GM12878 (cell line): ENCODE results near the gene REV3L. TPM values are rescaled to one million over a fixed set of nuclear protein-coding genes. Genes with fewer than 3 reads are reported as not detected.

Experiments
- ATAC-seq: fragments of 200-7000 bp; cut with Tn5 transposase; 3 replicates; pipeline ENCODE4 v1.9.1; 2020; ENCODE audit warnings: mild to moderate bottlenecking, moderate library complexity
- BruUV-seq: library from RNA; stranded (reverse); fragments of 400-500 nt; replicated peaks from 2 replicates; lab custom pipeline; 2021; lab: Mats Ljungman, UMichigan
- CTCF ChIA-PET: fragments of 300-600 bp; sonication (Branson Sonifier 250); formaldehyde crosslinking; extraction: SDS; loops from one replicate; lab custom pipeline; 2021; ENCODE audit warnings: inconsistent platforms; lab: Yijun Ruan, JAX
- POLR2A ChIA-PET: fragments of 350-600 bp; formaldehyde crosslinking; extraction: SDS; loops from one replicate; lab custom pipeline; 2021; ENCODE audit warnings: inconsistent platforms; lab: Charles Lee
- RAD21 ChIA-PET: fragments of 300-600 bp; sonication (Branson Sonifier 250); formaldehyde crosslinking; loops from one replicate; lab custom pipeline; 2023; ENCODE audit warnings: antibody characterized with exemption; ENCODE audit not compliant: unreplicated experiment; lab: Charles Lee
- SMC1A ChIA-PET: fragments of 300-600 bp; sonication (Branson Sonifier 250); formaldehyde crosslinking; loops from one replicate; lab custom pipeline; 2023; ENCODE audit not compliant: unreplicated experiment, uncharacterized antibody; lab: Charles Lee
- DNase-seq: peaks from one replicate; pipeline ENCODE4 v3.0.0-alpha.2; 2011; ENCODE audit warnings: low read depth, low spot score
- FAIRE-seq: peaks from 3 replicates; lab custom pipeline; 2011; peaks lifted over from hg19 to GRCh38; lab: Jason Lieb, UNC
- H2AFZ ChIP-seq: 2 replicates; pipeline ENCODE4 v1.6.0; 2011; ENCODE audit warnings: low read depth, low read length, control low read depth; ENCODE audit not compliant: control insufficient read depth
- H3K27ac ChIP-seq: 2 replicates; pipeline ENCODE4 v1.5.1; 2011; ENCODE audit warnings: control low read depth; ENCODE audit not compliant: control insufficient read depth, insufficient read depth
- H3K27me3 ChIP-seq, 2 experiments: replicated peaks in 1 of 2; 2 replicates each; pipeline versions ENCODE4 v1.6.0 to v1.6.1; 2011; ENCODE audit warnings: low read length in 1 of 2; ENCODE audit not compliant: control insufficient read depth in 2 of 2, insufficient read depth in 2 of 2
- H3K36me3 ChIP-seq, 2 experiments: 2 replicates each; pipeline ENCODE4 v1.5.1; 2011; ENCODE audit warnings: low read length in 1 of 2; ENCODE audit not compliant: control insufficient read depth in 2 of 2, insufficient read depth in 2 of 2
- H3K4me1 ChIP-seq: 2 replicates; pipeline ENCODE4 v1.6.1; 2011; ENCODE audit warnings: mild to moderate bottlenecking, low read length, moderate library complexity, mixed read lengths; ENCODE audit not compliant: control insufficient read depth, insufficient read depth
- H3K4me2 ChIP-seq: 2 replicates; pipeline ENCODE4 v1.6.0; 2011; ENCODE audit warnings: control low read depth; ENCODE audit not compliant: control insufficient read depth, insufficient read depth
- H3K4me3 ChIP-seq: fragments of 200-600 bp; sonication (generic); 2 replicates; pipeline ENCODE4 v1.5.1; 2016
- H3K79me2 ChIP-seq: 2 replicates; pipeline ENCODE4 v1.6.0; 2011; ENCODE audit warnings: low read length; ENCODE audit not compliant: control insufficient read depth, insufficient read depth
- H3K9ac ChIP-seq: 2 replicates; pipeline ENCODE4 v1.8.0; 2011; ENCODE audit warnings: low read length, control low read depth, mixed read lengths; ENCODE audit not compliant: control insufficient read depth, insufficient read depth
- H3K9me3 ChIP-seq: replicated peaks from 3 replicates; pipeline ENCODE4 v1.5.1; 2011; ENCODE audit warnings: mild to moderate bottlenecking, low read length; ENCODE audit not compliant: control insufficient read depth, insufficient read depth
- H4K20me1 ChIP-seq: 2 replicates; pipeline ENCODE4 v1.6.0; 2011; ENCODE audit not compliant: control insufficient read depth, insufficient read depth
- ASH2L ChIP-seq: fragments of 300-600, 200-600 bp; sonication (generic); IDR thresholded peaks from 2 replicates; pipeline ENCODE4 v1.6.1; 2017; ENCODE audit warnings: low read depth, mild to moderate bottlenecking, borderline replicate concordance
- CREM ChIP-seq: IDR thresholded peaks from 2 replicates; pipeline ENCODE4 v1.6.1; 2014; ENCODE audit warnings: antibody characterized with exemption, low read depth
- EGR1 ChIP-seq, 2 experiments: IDR thresholded peaks; 1 replicate in 1 of 2; 2 replicates in 1 of 2; pipeline ENCODE4 v1.6.1; 2011 to 2012; ENCODE audit warnings: low read depth in 2 of 2, low read length in 2 of 2, borderline replicate concordance in 1 of 2, mild to moderate bottlenecking in 1 of 2, moderate library complexity in 1 of 2
- EP300 ChIP-seq, 2 experiments: fragments of 150-350 bp in 1 of 2; IDR thresholded peaks; 2 replicates each; pipeline ENCODE4 v1.6.1; 2011 to 2012; ENCODE audit warnings: low read depth in 2 of 2, low read length in 2 of 2, borderline replicate concordance in 1 of 2, improper control_type of control experiment in 1 of 2, inconsistent platforms in 1 of 2; ENCODE audit not compliant: control insufficient read depth in 1 of 2
- FOXK2 ChIP-seq: fragments of 450-650 bp; IDR thresholded peaks from 2 replicates; pipeline ENCODE4 v1.6.1; 2017; ENCODE audit warnings: mild to moderate bottlenecking, moderate library complexity
- MTA2 ChIP-seq: fragments of 450-650 bp; IDR thresholded peaks from 2 replicates; pipeline ENCODE4 v1.6.1; 2016; ENCODE audit warnings: low read depth, mild to moderate bottlenecking, moderate library complexity
- NKRF ChIP-seq: fragments of 450-650 bp; conservative IDR thresholded peaks from 2 replicates; pipeline ENCODE4 v1.6.1; 2017; ENCODE audit warnings: mild to moderate bottlenecking, moderate library complexity
- RELA ChIP-seq: fragments of 450-650 bp; IDR thresholded peaks from 2 replicates; pipeline ENCODE4 v1.8.0; 2014; ENCODE audit warnings: borderline replicate concordance; ENCODE audit not compliant: partially characterized antibody
- RELB ChIP-seq: fragments of 450-650 bp; IDR thresholded peaks from 2 replicates; pipeline ENCODE4 v1.6.1; 2017; ENCODE audit warnings: low read depth, mild to moderate bottlenecking, moderate library complexity
- RFX5 ChIP-seq: IDR thresholded peaks from 2 replicates; pipeline ENCODE4 v1.6.1; 2011; ENCODE audit warnings: low read depth, low read length, improper control_type of control experiment
- SMAD5 ChIP-seq: IDR thresholded peaks from 2 replicates; pipeline ENCODE4 v1.6.1; 2016; ENCODE audit warnings: antibody characterized with exemption, low read depth
- SREBF2 ChIP-seq: IDR thresholded peaks from 2 replicates; pipeline ENCODE4 v1.6.1; 2012; ENCODE audit warnings: mild to moderate bottlenecking, low read length
- SRF ChIP-seq, 2 experiments: IDR thresholded peaks; 2 replicates each; pipeline ENCODE4 v1.6.1; 2011; ENCODE audit warnings: low read depth in 2 of 2, low read length in 2 of 2, mild to moderate bottlenecking in 1 of 2, moderate library complexity in 1 of 2
- SUZ12 ChIP-seq: fragments of 200-600 bp; sonication (generic); IDR thresholded peaks from one replicate; pipeline ENCODE4 v1.6.1; 2018; ENCODE audit warnings: antibody characterized with exemption, mild to moderate bottlenecking; ENCODE audit not compliant: unreplicated experiment
- YBX1 ChIP-seq: fragments of 450-650 bp; IDR thresholded peaks from 2 replicates; pipeline ENCODE4 v1.6.1; 2016; ENCODE audit warnings: antibody characterized with exemption
- ZBED1 ChIP-seq: IDR thresholded peaks from 2 replicates; pipeline ENCODE4 v1.6.1; 2016; ENCODE audit warnings: borderline replicate concordance
- ZNF207 ChIP-seq: fragments of 450-650 bp; IDR thresholded peaks from 2 replicates; pipeline ENCODE4 v1.6.1; 2014; ENCODE audit warnings: antibody characterized with exemption, mild to moderate bottlenecking, borderline replicate concordance
- ZSCAN29 ChIP-seq: fragments of 450-650 bp; IDR thresholded peaks from 2 replicates; pipeline ENCODE4 v1.6.1; 2017; ENCODE audit warnings: mild to moderate bottlenecking, moderate library complexity
- ZZZ3 ChIP-seq: IDR thresholded peaks from 2 replicates; pipeline ENCODE4 v1.6.1; 2011; ENCODE audit warnings: low read depth; ENCODE audit not compliant: control insufficient read depth, insufficient read length
- WGBS: methylation state at CpG from one replicate; pipeline ENCODE4 v1.1.6; 2016; ENCODE audit warnings: low lambda C conversion rate; ENCODE audit not compliant: insufficient replicate concordance, insufficient coverage; ENCODE audit errors: missing lambda C conversion rate; 5-methylcytosine and 5-hydroxymethylcytosine counted together
- in situ Hi-C: fragments of 300-500 bp; cut with MboI; formaldehyde crosslinking; loops from 9 replicates; pipeline ENCODE4 v1.14.3; 2018; ENCODE audit warnings: mixed read lengths
- intact Hi-C: fragments of 100-400 bp; cut with micrococcal nuclease; formaldehyde crosslinking; loops from one replicate; pipeline ENCODE4 v1.14.2; 2022; ENCODE audit not compliant: unreplicated experiment
- polyA plus RNA-seq, 11 experiments: library from polyadenylated mRNA; depleted of rRNA in 4 of 11; unstranded in 6 of 11; stranded (reverse) in 5 of 11; fragments of >200 nt; fragmentation: Nextera tagmentation in 4 of 11; fragmentation: Illumina TruSeq in 1 of 11; extraction: Ambion mirVana in 4 of 11; extraction: Trizol in 1 of 11; gene quantifications; 1 replicate in 1 of 11; 2 replicates in 10 of 11; pipeline versions ENCODE4 v1.2.1 to v1.2.3, GENCODE V29; 2011 to 2016; ENCODE audit warnings: inconsistent platforms in 2 of 11, missing spikeins in 2 of 11, low read depth in 1 of 11
- total RNA-seq, 4 experiments: library from RNA; depleted of rRNA in 3 of 4; stranded (reverse); fragments of >200 nt in 3 of 4; fragmentation: Illumina TruSeq in 1 of 4; extraction: Trizol in 1 of 4; gene quantifications; 2 replicates each; pipeline versions ENCODE4 v1.2.1 to v1.2.3, GENCODE V29; 2013 to 2021

The REV3L gene
- total and polyA plus RNA-seq, 10 of the 15 experiments (the other 5 are each of a cell fraction or from before 2014, with no cell fraction given), result 7.6 to 33.6 (median 21.5) TPM

GRCh38 chr6:111269401-111269970 lies 213.5 kb downstream of the REV3L start:
- Histone ChIP-seq H3K9ac (no peak overlapping the region), H3K4me2 (no peak overlapping the region), H3K27ac (no peak overlapping the region), H3K27me3 (no peaks in the 10 kb centered on the region), H3K9me3 (peaks cover 11% of the 10 kb centered on the region), H3K79me2 (peaks cover 11% of the 10 kb centered on the region), H3K4me3 (no peak overlapping the region), H3K36me3 (peaks cover 4 to 22% of the 10 kb centered on the region in 2 experiments; a peak in 3 of 4 replicates), H2AFZ (no peak overlapping the region), H3K4me1 (peaks cover 5% of the 10 kb centered on the region), H4K20me1 (no peaks in the 10 kb centered on the region)
- RAD21 ChIA-PET, result interaction anchor here (1.4 kb wide), 1 partner anchor 16 kb away, joined by 3 read pairs; no protein-coding TSS in a partner anchor
- no TSS peak for BruUV-seq
- intact Hi-C loops, result no loop called here
- in situ Hi-C loops, result no loop called here
- CTCF ChIA-PET, result interaction anchor here (1.5 to 2.7 kb wide), 2 partner anchors 11 to 209 kb away, joined by 5 to 7 read pairs; a partner anchor contains a TSS
- POLR2A ChIA-PET, result interaction anchor here (0.6 to 1.3 kb wide), 2 partner anchors 10 to 92 kb away, joined by 4 to 5 read pairs; a partner anchor contains a TSS
- FAIRE-seq, result no peak
- DNase-seq, result no peak
- no peak for ATAC-seq
- 100% methylated on average over 1 of the region's 1 CpG for WGBS
- SMC1A ChIA-PET, result interaction anchor here (0.7 to 2.2 kb wide), 3 partner anchors 11 to 22 kb away, joined by 3 to 11 read pairs (median 3); a partner anchor contains a TSS
- TF ChIP-seq YBX1, result no peak
- TF ChIP-seq CREM, result no peak
- no peak for TF ChIP-seq ZSCAN29
- no peak for TF ChIP-seq SRF (IDR thresholded peaks at IDR 0.05; ENCODE audit: low read depth in 2 of 2, low read length in 2 of 2)
- no peak for TF ChIP-seq MTA2
- TF ChIP-seq SREBF2, result no peak
- TF ChIP-seq FOXK2, result no peak
- no peak for TF ChIP-seq ZNF207
- no peak for TF ChIP-seq ASH2L
- no peak for TF ChIP-seq ZBED1
- TF ChIP-seq RFX5, result no peak
- TF ChIP-seq RELA, result no peak
- TF ChIP-seq RELB, result no peak
- TF ChIP-seq NKRF, result no peak
- no peak for TF ChIP-seq SUZ12
- TF ChIP-seq SMAD5, result no peak
- TF ChIP-seq EP300 (IDR thresholded peaks at IDR 0.05; ENCODE audit: borderline replicate concordance in 1 of 2, control insufficient read depth in 1 of 2, low read depth in 2 of 2, low read length in 2 of 2), result no peak
- TF ChIP-seq EGR1 (IDR thresholded peaks at IDR 0.05; ENCODE audit: borderline replicate concordance in 1 of 2, low read depth in 2 of 2, low read length in 2 of 2), result no peak
- TF ChIP-seq ZZZ3, result no peak
